HG03066 (cell line): Measurements from ENCODE around the gene TUSC2.

Experiments used
- ATAC-seq: cut with Tn5 transposase; IDR thresholded peaks from one replicate; pipeline ENCODE4 v1.9.1; 2021; ENCODE audit warnings: low read depth; ENCODE audit not compliant: unreplicated experiment

TUSC2 gene

DNA sequence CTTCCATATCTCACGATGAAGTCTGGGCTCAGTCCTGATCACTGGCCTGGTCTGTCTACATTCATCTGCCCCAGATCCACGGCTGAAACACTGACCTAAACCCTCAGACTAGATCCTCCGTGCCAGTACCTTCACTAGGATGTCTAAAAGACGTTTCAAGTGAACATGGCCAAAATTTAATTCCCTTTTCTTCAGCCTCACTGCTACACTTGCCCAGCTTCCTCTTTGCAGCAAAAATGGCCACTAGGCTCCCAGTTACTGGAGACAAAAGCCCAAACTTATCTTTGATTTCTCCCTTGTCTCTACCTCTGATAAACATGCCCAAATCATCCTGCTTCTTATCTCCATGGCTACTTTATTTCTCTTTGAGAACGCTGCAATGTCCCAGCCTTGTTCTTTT lies 10.9 kb upstream of the TUSC2 start:
- no peak for ATAC-seq

DNA sequence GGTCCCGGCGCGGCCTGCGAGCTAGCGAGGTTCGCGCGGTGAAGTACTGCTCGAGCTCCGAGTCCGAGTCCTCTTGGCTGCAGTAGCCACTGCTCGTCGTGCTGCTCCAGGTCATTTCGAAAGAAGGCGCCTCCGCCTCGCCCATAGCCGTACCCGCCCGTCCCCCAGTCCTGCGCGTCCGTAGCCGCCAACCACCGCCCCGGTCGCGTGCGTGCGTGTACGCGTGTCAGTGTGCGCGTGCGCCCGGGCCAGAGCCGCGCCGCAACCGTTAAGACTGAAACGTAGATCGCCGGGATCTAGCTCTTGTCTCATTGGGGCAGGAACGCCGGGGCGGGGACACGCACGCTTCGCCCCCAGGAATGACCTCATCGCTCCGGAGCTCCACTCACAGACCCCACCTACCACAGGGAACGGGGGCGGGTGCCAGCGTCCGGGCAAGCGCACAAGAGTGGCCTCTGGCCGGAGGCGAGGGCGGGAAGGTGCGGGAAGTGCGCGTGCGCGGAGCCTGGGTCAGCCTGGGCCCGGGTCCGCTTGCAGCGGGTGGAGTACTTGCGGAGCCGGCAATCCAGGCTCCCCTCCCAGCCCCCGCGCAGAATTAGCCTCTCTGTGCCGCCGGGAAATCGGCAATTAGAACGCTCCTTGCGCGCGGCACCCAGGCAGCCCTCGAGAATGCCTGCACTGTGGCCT lies 9.3 kb upstream of the TUSC2 start:
- ATAC-seq: peak; percentile 69

DNA sequence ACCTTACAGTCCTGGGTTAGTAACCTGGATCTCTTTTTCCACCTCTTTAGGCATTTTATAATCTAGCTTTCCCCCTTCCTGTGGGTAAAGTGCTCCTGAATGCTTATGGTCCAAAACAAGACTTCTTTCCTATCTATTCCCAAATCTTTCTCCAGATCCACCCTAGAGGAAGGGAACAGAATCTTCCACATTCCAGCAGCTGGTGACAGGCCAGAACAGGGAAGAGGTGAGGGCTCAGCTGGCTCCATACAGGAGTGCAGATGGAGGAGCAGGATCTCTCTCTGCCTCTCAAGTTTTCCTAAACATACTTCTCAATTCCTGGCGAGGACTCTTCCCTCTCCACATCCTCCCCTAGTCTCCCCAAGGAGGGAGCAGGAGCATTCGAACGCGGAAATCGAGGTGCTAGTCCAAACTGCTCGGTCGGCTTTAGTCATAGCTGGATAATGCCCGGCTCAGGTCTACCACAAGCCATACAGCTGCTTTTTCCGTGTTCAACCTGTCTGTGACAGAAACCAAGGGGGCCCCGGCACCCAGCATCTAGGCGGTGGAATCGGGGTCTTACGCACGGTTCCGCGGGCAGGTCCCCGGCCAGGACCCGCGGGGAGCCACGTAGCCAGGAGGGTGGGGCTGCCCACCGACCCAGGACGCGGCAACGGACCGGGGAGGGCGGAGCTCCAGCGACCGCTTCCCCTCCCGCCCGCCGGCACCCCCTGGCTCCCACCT lies 8.6 kb upstream of the TUSC2 start:
- peak; percentile 23 for ATAC-seq

DNA sequence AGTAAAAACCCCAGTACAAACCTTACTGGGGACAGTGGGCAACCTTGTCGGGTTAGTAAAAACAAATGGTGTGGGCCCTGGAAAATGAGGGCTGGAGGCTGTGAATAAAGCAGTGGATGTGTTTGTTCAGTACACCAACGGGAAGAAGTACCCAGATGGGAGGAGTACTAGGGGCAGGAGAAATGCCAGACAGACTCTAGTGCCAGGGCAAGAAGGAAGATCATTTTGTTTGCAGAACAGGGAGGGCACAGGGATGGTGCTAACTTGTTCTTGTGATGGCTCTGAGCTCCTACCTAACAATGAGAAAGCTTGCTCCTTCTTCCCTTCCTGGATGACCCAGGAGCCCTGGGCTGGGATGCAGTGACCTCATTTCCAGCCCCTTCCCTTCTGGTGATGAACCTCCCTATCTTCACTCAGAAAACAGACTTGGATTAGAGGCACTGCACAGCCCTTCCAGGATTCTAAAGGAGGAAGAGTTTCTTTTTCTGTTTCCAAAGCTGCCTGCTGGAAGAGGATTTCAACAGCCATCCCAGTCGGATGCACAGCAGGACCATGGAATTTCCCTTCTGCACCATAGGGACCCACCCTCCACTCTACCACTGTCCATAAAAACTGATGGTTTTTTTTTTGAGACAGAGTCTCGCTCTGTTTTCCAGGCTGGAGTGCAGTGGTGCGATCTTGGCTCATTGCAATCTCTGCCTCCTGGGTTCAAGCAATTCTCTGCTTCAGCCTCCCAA lies 6.5 kb upstream of the TUSC2 start:
- no peak for ATAC-seq

DNA sequence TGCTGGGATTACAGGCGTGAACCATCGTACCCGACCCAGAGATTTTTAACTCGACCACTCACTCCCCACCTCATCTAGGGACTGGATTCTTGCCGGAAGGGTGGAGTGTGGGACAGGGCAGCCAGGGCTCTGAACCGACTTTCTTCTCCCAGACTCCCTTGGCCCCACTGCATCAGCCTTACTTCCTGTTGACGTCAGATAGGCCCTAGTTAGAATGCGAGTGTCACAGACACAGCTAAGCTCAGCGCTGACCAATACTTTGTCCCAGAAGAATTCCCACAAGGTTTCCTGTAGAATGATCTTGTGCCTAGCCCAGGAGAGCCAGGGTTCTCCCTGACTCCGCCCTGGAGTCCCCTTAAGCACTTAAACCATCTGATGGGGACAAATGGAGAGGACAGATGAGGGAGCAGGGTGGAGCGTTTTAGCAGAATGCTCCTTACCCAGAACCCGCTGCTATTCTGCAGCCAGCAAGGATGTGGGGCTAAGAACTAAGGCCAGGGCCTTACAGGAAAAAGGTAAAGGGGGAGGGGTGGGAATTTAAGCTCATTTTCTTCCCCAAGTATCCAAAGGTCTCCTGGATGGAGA lies 5.8 kb upstream of the TUSC2 start:
- no peak for ATAC-seq

DNA sequence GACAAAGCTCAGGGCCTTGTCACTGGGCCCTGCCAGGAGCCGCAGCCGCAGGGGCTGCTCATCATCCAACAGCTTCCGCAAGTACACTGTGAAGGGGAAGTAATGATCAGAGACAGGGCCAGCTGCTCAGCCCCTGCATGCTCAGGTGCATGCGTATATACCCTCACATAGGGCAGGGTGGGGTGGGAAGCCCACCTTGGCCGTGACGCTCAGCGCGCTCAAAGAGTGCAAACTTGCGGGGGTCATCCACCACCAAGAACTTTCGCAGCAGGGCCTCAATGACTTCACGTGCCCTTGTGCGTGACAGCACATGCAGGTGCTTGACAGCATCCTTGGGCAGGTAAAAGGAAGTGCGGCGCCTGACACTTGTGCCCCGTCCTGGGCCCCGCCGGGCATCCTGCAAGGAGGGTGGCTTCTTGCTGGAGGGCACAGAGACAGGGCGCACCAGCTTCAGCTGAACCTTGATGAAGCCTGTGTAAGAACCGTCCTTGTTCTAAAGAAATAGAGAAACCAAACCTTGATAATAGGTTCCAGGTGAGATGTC lies 3.4 kb upstream of the TUSC2 start:
- no peak for ATAC-seq

DNA sequence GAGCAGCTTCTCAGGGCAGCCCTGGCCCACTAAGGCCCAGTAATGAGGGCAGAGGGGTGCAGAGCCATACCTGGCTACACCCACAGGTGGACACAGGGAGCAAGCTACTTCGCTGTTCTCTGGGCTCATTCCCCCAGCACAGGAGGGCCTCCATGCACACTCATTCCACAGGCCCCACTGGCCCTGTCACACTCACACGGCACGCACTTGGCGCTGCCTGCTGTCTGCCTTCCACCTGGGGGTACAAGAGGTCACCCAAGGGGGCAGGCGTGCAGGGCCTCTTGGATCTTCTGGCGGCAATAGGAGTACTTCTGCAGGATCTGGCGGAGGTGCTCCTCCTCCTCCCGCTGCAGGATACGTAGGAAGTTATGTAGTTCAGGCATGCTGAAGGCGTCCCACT lies 2.3 kb upstream of the TUSC2 start:
- no peak for ATAC-seq

DNA sequence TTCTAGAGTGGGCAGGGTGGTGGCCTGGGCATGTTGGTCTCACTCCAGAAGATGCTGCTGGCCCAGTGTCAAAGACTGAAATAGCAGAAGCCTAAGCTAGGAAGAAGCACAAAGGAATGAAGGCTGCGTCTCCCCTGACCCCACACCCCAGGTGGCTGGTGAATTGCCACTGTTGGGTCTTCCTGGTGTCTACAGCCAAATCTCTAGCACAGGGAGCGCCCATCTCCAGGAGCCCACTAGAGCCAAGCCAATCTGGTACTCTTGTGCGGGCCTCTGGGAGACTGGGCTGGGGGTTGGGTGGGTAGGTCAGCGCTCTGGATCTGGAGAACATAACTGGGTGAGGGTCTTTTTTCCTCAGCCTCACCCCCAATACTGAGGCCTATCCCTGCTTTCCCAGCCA lies 894 bp downstream of the TUSC2 start:
- ATAC-seq: no peak

DNA sequence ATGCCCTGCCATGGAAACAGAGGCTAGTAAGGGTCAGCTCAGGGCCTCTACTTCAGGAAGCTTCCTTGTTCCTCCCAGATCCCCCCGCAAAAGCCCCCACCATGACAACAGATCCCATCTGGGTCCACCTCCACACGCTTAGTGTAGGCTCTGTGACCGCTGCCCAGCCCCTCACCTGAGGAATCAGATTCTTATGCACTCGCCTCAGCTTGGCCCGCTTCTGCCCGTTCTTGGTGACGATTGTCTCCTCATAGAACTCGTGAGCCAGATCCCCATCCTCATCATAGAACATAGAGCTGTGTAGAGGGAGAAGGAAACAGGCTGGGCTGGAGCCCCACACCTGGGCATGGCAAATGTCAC lies 1.9 kb downstream of the TUSC2 start:
- ATAC-seq: no peak

DNA sequence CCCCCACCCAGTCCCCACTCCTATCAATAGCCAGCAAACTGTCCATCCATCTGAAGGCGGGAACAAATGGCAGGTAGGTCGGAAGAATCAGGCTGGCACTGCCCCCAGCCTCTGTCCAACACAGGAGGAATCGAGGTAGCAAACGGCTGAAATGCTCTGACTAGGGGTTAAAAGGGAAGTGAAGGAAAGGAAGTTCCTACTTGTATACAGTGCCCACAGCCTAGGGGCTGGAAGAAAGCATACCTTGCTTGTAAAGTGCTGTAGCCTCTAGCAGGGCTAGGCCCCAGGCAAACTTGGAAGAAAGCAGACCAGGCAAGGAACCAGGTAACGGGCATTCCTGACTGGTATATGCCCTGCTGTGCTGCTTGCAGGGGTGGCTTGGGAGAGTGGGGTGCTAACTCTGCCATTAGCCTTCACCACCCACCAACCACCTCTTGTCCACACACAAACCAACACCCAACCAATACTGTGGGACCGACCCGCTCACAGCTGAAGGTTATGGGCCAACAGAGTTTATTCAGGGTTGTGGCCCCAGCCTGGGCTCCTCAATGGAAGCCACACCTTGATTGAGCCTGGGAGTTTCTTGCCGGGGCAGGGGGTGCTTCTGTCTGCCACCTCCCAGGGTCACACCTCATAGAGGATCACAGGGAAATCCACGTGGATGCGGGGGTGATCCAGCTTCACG lies 2.4 kb downstream of the TUSC2 start:
- no peak for ATAC-seq

DNA sequence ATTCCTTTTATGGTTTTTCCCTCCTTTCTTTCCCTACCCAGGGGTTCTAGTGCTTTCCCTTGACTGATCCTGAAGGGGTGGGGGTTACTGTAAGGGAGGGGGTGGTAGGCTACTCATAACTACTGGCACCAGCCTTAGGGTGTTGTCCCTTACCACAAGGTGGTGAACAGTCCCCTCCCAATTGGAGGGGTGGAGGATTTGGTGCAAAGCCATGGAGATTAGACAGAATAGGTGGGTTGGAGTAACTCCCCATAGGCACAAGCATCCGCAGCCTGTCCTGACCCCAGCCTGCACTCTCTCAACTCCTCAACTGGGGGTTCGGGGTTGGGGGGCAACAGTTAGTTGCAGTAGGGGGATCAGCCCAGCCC lies 2.9 kb downstream of the TUSC2 start:
- no peak for ATAC-seq

DNA sequence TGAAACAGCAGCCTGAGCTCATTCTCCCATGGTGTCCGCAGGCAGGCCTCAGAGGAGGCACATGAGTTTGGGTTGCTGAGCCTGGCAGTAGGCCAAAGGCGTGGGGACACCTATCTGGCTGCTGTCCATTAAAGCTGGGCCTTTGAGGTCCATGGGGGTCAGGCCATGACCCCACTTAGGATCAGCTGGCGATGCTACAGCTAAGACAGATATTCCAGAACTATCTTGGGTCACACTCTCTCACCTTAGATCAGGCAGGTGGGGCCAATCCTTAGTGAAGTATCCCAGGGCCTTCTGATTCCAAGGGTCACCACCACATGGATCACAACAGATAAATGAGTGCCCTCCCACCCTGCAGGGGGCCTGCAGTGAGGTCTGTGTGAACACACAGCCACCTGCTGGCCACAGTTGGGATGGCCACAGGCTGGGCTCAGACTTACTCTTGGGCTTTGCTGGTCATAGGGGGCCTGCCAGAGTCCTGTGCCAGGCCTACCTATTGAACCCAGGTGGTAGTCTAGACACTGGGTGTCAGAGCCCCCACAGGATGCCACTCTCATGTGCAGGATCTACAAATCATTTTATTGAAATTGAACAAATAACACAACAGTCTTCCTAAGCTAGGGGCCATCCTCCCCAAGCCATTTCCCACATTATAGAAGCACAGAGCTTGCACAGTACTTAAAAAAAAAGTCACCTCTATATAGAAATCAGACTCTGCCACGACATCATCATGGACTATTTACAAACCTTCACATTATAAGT lies 3.5 kb downstream of the TUSC2 start:
- ATAC-seq: no peak

DNA sequence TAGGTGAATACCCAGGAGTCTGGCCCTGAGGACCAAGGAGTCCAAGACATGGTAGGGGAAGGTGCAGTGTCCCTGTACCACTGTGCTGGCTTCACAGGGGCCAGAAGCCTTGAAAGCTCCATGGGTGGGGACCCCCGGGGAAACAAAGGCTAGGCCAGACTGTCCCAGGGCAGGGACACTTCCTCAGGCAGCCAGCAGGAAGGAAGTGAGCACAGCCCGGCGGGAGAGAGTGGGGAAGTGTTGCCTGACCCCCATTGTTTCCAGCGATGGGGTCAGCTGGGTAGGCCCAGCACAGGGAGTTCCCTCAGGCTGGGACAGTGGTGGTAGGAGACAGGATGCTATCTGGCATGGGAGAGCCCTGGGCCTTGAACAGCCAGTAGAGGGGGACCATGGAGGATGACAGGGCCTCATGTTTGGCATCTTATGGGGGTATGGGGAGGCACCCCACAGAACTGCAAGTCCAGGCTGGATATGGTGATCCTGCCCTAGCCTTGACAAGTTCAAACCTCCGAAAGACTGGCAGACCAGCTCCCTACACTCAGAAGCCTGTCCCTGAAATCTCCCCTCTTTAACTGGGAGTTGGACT lies 4.3 kb downstream of the TUSC2 start:
- no peak for ATAC-seq

DNA sequence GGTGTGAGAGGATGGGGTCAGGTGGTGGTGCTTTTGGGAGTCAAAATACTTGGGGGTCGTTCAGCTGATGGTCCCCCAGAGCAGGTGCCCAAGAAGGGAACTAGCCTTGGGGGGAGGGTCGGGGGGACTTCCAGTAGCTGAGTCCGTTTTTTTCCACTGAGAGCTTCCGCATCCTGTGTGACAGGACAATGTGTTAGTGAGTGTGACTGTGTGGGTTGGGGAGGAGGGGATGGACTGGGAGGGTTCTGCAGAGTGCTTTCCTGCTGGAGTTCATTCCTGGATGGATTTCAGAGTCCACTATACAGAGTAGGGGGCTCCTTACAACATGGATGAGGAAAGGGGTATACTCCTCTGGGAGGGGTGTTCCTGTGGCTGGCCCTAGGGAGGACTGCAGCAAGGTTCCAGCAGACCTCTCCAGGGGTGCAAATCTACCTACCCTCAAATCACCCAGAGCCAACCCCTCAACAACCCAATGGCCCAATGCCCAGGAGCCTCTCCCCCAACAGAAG lies 4.9 kb downstream of the TUSC2 start:
- ATAC-seq: no peak

DNA sequence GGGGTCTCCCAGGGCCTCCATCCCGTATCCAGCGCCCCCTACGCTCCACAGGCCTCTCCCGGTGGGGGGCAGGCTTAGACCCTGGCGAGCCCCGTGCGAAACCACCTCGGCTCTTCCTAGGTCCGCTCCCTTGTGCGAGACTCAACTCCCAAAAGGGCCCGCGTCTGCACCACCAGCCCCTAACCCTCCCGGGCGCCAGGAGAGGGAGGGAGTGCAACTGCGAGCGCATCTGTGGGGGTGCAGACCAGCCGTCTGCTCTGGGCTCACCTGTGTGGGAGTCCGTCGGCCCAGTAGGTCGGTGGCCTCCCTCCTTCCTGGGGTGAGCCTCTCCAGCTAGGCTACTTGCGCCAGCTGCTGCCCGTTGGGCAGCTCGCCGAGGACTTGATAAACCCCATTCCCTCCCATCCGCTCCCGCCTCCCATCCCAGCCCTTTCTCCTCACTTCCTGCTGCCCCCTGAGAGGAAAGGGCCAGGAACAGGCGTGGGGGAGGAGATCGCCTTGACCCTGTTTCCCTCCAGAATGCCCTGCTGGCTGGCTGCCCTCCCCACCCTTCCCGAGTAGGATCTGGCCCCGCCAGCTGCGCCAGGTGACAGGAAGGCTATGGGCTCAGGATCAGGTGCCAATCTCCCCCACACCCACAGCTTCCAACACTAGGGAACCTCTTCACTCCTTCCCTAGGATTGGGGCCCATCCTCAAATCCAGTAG lies 5.5 kb downstream of the TUSC2 start, which contains the start of gene HYAL2:
Gene HYAL2, minus strand, starts transcription at position 360 of the 706 bp plus-strand sequence. CDS start 2,256 bp downstream, outside the sequence.
- no peak for ATAC-seq

DNA sequence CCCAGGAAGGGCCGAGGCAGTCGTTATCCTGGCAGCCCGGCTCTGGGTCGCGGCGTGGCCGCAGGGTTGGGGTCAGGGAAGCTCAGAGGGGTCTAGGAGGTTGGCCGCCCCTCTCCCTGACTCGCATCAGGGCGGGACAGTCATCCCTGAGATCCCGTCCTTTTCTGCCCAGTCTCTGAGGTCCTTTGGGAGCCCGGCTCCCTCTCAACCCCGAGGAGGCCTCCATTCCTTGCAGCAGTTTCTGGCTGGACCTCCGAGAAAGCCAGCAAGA lies 6.0 kb downstream of the TUSC2 start:
- no peak for ATAC-seq

DNA sequence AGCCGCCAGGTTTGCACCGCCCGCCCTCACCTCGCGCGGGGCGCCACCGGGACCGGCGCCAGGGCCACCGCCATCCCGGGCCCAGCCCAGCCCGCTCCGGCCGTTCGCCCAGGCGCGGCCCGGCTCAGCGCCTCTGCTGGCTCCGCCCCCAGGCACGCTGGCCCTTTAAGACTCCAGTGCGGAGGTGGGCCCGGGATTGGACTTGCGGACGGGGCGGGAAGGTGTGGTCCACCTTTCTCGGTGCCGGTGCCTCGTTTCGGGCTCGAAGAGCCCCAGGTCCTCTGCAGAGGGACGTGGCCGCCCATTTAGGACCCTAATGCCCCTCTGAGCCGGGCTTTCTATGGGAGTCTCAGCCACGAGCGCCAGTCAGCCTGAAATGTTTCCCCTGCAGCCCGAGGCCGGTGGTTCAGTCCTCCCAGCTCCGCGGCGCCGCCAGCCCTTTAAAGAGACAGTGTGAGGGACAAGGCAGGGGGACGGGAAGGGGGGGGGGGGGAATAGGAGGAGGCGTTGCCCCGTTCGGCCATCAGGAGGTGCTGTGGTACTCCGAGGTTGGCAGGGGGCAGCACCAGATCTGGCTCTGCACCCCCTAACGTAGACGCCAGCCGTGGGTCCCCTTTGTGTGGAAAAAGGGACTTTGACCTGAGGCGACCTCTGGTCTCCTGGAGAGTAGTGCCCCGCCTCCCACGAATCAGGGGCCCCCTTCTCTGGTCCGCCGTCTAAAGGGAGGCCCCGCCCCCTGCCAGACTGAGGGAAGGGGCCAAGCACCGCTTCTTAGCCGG lies 6.5 kb downstream of the TUSC2 start:
- ATAC-seq: peak; percentile 82

DNA sequence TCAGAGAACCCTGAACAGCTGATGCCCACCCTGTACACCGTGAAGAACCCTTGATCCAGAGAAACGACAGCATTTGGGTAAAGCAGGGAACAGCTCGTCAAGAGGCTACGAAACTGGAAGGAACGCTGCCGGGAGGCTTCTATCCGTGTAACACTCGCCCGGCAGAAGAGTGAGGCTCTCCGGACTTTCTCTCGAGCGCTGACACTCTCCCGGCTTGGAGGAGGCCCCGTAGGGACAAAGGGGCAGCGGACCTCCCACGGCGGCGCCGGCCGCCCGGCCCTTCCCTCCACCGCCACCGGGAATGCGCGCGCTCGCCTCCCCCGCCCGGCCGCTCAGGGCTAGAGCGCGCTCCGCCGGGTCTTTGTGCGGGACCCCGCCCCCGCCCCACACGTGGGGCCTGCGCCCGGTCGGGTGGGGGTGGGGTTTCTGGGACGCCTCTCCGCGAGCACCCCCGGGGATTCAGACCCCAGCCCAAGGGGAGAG lies 7.1 kb downstream of the TUSC2 start:
- ATAC-seq: peak; percentile 45
